ENCODE data around the gene LNX2. TPM values are rescaled to one million over a fixed set of nuclear protein-coding genes. Genes with fewer than 3 reads are reported as not detected.

The LNX2 gene
- total and polyA plus RNA-seq, 2 of the 4 experiments (the other 2 are of a cell fraction): 3.1 to 7.2 TPM

GRCh38 chr13:27632214-27632613 is 11.9 kb upstream of the LNX2 start:
- Histone ChIP-seq H2BK20ac (ENCODE audit: low read depth, low read length) (no peak overlapping the region), H3K36me3 (ENCODE audit: control insufficient read depth, insufficient read depth, low read length) (peaks cover 2% of the 10 kb centered on the region), H3K79me1 (ENCODE audit: low read depth in 1 of 2, low read length in 2 of 2) (peaks cover 34 to 53% of the 10 kb centered on the region in 2 experiments), H3K56ac (ENCODE audit: extremely low read depth, insufficient read depth, low read length) (no peak overlapping the region), H3K9me1 (ENCODE audit: insufficient read depth, low read length) (peaks cover 10% of the 10 kb centered on the region; the same call in 1 of the 2 replicates), H3K27me3 (ENCODE audit: control insufficient read depth, insufficient read depth, low read length) (no peaks in the 10 kb centered on the region), H3K4me1 (ENCODE audit: control insufficient read depth, insufficient read depth, low read length) (no peaks in the 10 kb centered on the region; the same call in 1 of the 2 replicates), H3K9me3 (ENCODE audit: control insufficient read depth, insufficient read depth, low read length) (no peaks in the 10 kb centered on the region), H2BK15ac (ENCODE audit: low read depth, low read length) (no peak overlapping the region), H3K4me2 (ENCODE audit: low read depth, low read length) (no peak overlapping the region), H2AK9ac (replicated peaks; ENCODE audit: low read depth, low read length, poor library complexity) (no peak overlapping the region), H3K4me3 (ENCODE audit: insufficient read depth, low read depth, low read length) (no peak overlapping the region), H4K5ac (ENCODE audit: low read depth, low read length) (no peak overlapping the region), H4K91ac (ENCODE audit: insufficient read depth, low read depth, low read length) (no peak overlapping the region), H2BK120ac (ENCODE audit: low read depth, low read length) (no peak overlapping the region), H2AK5ac (ENCODE audit: low read depth, low read length) (no peak overlapping the region), H3K14ac (replicated peaks; ENCODE audit: low read depth, low read length) (no peak overlapping the region), H3K18ac (ENCODE audit: low read depth, low read length) (no peak overlapping the region), H4K20me1 (ENCODE audit: insufficient read depth, low read length) (peaks cover 27% of the 10 kb centered on the region; the same call in 1 of the 2 replicates), H3K23ac (ENCODE audit: low read depth, low read length) (no peak overlapping the region), H3K4ac (ENCODE audit: low read depth, low read length) (no peak overlapping the region), H3K9ac (ENCODE audit: low read depth, low read length) (no peak overlapping the region), H4K8ac (ENCODE audit: low read depth in 2 of 2, low read length in 2 of 2) (no peak overlapping the region), H2BK5ac (ENCODE audit: low read depth, low read length, poor library complexity, severe bottlenecking) (no peak overlapping the region), H3K27ac (ENCODE audit: insufficient read depth, low read length) (no peak overlapping the region), H2AFZ (replicated peaks; ENCODE audit: low read length, poor library complexity) (no peak overlapping the region)
- BruUV-seq (replicated peaks): no TSS peak
- in situ Hi-C loops (cut with MboI; ENCODE audit: low sequenced_read_pairs): no loop called here
- CTCF ChIA-PET: interaction anchor here (1.0 to 1.2 kb wide), 2 partner anchors 35 to 99 kb away, joined by 3 read pairs; no protein-coding TSS in a partner anchor
- WGBS, 2 experiments (ENCODE audit: extremely low coverage in 2 of 2, insufficient read length in 1 of 2): 80% methylated on average over 1 of the region's 4 CpGs; no CpG with 5 or more reads in 1 of the 2 experiments
- DNase-seq: no peak
- POLR2A ChIA-PET (ENCODE audit: unreplicated experiment): no interaction called here
- dilution Hi-C loops (cut with HindIII; ENCODE audit: low sequenced_read_pairs, unreplicated experiment): no loop called here
- no peak for ATAC-seq (ENCODE audit: low read depth)
- intact Hi-C loops (cut with micrococcal nuclease): no loop called here
- TF ChIP-seq MAFK (IDR thresholded peaks at IDR 0.05; ENCODE audit: low read depth, low read length): no peak
- no peak for TF ChIP-seq ELK1 (IDR thresholded peaks at IDR 0.05; ENCODE audit: borderline replicate concordance, low read depth, low read length)
- no peak for TF ChIP-seq POLR2A (IDR thresholded peaks at IDR 0.05; ENCODE audit: low read depth, low read length)
- TF ChIP-seq, protein P1, sequence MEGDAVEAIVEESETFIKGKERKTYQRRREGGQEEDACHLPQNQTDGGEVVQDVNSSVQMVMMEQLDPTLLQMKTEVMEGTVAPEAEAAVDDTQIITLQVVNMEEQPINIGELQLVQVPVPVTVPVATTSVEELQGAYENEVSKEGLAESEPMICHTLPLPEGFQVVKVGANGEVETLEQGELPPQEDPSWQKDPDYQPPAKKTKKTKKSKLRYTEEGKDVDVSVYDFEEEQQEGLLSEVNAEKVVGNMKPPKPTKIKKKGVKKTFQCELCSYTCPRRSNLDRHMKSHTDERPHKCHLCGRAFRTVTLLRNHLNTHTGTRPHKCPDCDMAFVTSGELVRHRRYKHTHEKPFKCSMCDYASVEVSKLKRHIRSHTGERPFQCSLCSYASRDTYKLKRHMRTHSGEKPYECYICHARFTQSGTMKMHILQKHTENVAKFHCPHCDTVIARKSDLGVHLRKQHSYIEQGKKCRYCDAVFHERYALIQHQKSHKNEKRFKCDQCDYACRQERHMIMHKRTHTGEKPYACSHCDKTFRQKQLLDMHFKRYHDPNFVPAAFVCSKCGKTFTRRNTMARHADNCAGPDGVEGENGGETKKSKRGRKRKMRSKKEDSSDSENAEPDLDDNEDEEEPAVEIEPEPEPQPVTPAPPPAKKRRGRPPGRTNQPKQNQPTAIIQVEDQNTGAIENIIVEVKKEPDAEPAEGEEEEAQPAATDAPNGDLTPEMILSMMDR (conservative IDR thresholded peaks at IDR 0.05; ENCODE audit: low read depth, low read length): no peak
- no peak for TF ChIP-seq RAD21 (IDR thresholded peaks at IDR 0.05; ENCODE audit: low read length)
